ENCODE data around the gene SARM1. TPM values are rescaled to one million over a fixed set of nuclear protein-coding genes. Genes with fewer than 3 reads are reported as not detected.
A peak's percentile ranks its signal among the peaks of the same experiment; 100 is the strongest.

Gene SARM1
- total and polyA plus RNA-seq, 2 donors (not counting 3 experiments of a cell fraction or from before 2014, with no cell fraction given) = 5.6 to 7.0 TPM

DNA sequence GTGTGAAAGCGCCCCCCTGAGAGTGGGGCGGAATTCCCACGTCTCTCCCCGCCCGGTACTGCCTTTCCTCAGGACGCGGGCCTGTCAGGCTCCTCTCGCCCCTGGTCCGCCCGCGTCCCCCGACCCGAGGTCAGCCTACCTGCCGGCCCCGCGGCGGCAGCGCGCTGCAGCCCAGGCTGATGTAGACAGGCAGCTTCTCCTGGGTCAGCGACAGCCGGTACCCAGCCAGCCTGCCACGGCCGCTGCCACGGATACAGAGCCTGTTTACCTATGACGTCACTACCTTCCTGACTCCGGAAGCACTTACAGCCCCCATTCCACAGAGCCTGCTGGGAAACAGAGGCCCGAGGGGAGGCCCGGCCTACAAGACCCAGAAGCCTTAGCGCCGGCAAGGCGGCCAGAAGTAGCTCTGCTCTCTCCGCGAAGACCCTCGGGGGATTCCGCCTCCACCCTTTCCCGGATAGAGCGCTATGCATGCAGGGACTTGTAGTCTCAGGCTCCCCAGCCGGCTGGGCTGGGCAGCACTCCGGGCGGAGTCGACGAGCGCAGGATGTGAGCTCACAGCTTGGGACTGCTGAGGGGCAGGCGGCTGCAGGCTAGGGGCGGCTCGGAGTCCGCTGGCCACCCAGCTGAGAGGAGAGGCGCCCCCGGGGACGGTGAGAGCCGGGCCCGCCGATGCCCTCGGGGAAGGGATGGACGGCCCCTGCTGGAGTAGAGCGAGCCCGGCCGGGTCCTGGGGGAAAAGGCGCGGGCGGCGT lies 36.1 kb upstream of the SARM1 start, which contains the start of the genes IFT20 and TNFAIP1:
Gene IFT20 (minus strand): TSS at position 272 of the 758 bp plus-strand sequence. CDS start 3,487 bp downstream, outside the sequence.
Gene TNFAIP1 (plus strand): TSS at position 561 of the 758 bp plus-strand sequence. CDS start 3,761 bp downstream, outside the sequence.
- Histone ChIP-seq H3K79me2 (ENCODE audit: control insufficient read depth, insufficient read depth, low read length) (peaks cover 55% of the 10 kb centered on the region), H2AFZ (ENCODE audit: low read depth, low read length) (peak within 1 kb of the TSS; percentile 26), H3K9ac (replicated peaks; ENCODE audit: extremely low read depth, insufficient read depth, low read length) (peak within 1 kb of the TSS; percentile 98), H3K4me2 (ENCODE audit: insufficient read depth, low read length) (peak within 1 kb of the TSS; percentile 78), H3K9me3 (replicated peaks; ENCODE audit: control insufficient read depth, insufficient read depth, low read length) (no peaks in the 10 kb centered on the region), H3K27ac (ENCODE audit: insufficient read depth, low read depth, low read length) (peak within 1 kb of the TSS; percentile 86), H3K4me3 (replicated peaks in 1 of 3; ENCODE audit: insufficient read depth in 1 of 3, low read depth in 1 of 3, low read length in 3 of 3) (peak within 1 kb of the TSS; percentile 75 to 98 (median 88)), H3K9me1 (replicated peaks; ENCODE audit: control insufficient read depth, extremely low read depth, insufficient read depth, low read length) (no peaks in the 10 kb centered on the region), H3K36me3 (ENCODE audit: control insufficient read depth in 2 of 2, extremely low read depth in 1 of 2, insufficient read depth in 2 of 2, low read length in 2 of 2) (peaks cover 4 to 20% of the 10 kb centered on the region in 2 experiments), H4K20me1 (replicated peaks; ENCODE audit: control insufficient read depth, extremely low read depth, insufficient read depth, low read length) (no peaks in the 10 kb centered on the region), H3K4me1 (ENCODE audit: control insufficient read depth, extremely low read depth, insufficient read depth, low read length) (peaks cover 40% of the 10 kb centered on the region), H3K27me3 (ENCODE audit: control insufficient read depth in 2 of 2, insufficient read depth in 2 of 2, low read length in 2 of 2) (no peaks in the 10 kb centered on the region)
- ChIA-PET POLR2A (interaction anchor here (0.6 to 2.1 kb wide), 10 partner anchors 11 to 353 kb away, joined by 3 to 34 read pairs (median 4); partner anchors contain the start of genes POLDIP2, SARM1 and TMEM97), CTCF (interaction anchor here (1.1 to 2.5 kb wide), 11 partner anchors 11 to 575 kb away, joined by 3 to 31 read pairs (median 7); partner anchors contain the start of genes LYRM9, POLDIP2 and TMEM97)
- BruUV-seq (replicated peaks) = no TSS peak
- TF ChIP-seq GATA2 (IDR thresholded peaks at IDR 0.05; ENCODE audit: insufficient read depth, insufficient read length, low read depth, low read length) = no peak
- peak; percentile 80 for TF ChIP-seq POLR2A (IDR thresholded peaks at IDR 0.05; ENCODE audit: low read depth, low read length)
- TF ChIP-seq MYC (IDR thresholded peaks at IDR 0.05; ENCODE audit: low read depth, low read length) = no peak
- peak; percentile 94 for TF ChIP-seq JUN (IDR thresholded peaks at IDR 0.05; ENCODE audit: borderline replicate concordance, insufficient read depth, insufficient read length, low read depth)
- TF ChIP-seq POLR2AphosphoS5 (IDR thresholded peaks at IDR 0.05; ENCODE audit: insufficient read depth, low read depth, low read length) = peak; percentile 64
- TF ChIP-seq EZH2 (IDR thresholded peaks at IDR 0.05; ENCODE audit: borderline replicate concordance, low read depth, low read length, severe bottlenecking) = no peak
- TF ChIP-seq FOS (IDR thresholded peaks at IDR 0.05; ENCODE audit: borderline replicate concordance, insufficient read depth, low read length) = peak; percentile 16
- TF ChIP-seq, protein P1, sequence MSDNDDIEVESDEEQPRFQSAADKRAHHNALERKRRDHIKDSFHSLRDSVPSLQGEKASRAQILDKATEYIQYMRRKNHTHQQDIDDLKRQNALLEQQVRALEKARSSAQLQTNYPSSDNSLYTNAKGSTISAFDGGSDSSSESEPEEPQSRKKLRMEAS (IDR thresholded peaks at IDR 0.05; ENCODE audit: insufficient read depth, insufficient read length) = no peak
- TF ChIP-seq, protein P2, sequence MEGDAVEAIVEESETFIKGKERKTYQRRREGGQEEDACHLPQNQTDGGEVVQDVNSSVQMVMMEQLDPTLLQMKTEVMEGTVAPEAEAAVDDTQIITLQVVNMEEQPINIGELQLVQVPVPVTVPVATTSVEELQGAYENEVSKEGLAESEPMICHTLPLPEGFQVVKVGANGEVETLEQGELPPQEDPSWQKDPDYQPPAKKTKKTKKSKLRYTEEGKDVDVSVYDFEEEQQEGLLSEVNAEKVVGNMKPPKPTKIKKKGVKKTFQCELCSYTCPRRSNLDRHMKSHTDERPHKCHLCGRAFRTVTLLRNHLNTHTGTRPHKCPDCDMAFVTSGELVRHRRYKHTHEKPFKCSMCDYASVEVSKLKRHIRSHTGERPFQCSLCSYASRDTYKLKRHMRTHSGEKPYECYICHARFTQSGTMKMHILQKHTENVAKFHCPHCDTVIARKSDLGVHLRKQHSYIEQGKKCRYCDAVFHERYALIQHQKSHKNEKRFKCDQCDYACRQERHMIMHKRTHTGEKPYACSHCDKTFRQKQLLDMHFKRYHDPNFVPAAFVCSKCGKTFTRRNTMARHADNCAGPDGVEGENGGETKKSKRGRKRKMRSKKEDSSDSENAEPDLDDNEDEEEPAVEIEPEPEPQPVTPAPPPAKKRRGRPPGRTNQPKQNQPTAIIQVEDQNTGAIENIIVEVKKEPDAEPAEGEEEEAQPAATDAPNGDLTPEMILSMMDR (IDR thresholded peaks at IDR 0.05; ENCODE audit: extremely low read depth in 1 of 2, insufficient read depth in 1 of 2, low read depth in 1 of 2, low read length in 2 of 2) = no peak
- intact Hi-C loops (cut with micrococcal nuclease) = loop anchor here (1.0 to 5.0 kb wide), 4 partner anchors 16 to 355 kb away; partner anchors contain the start of genes NLK, POLDIP2 and TMEM97
- DNase-seq (ENCODE audit: low read depth, low spot score) (peak; percentile 100), FAIRE-seq (peak; percentile 100)
- dilution Hi-C loops (cut with MboI; ENCODE audit: extremely low pct_ligation_motif_present, low sequenced_read_pairs) = no loop called here
